Fibroblast of lung (primary cell): Measurements from ENCODE around the gene NPAS4. TPM values are rescaled to one million over a fixed set of nuclear protein-coding genes. Genes with fewer than 3 reads are reported as not detected.
"Not testable (repeated sequence)": the region's sequence is repeated elsewhere in the genome, so short reads cannot be mapped to it uniquely, and the experiment has no call there.

Experiments
- DNase-seq, 2 donors: peaks; one replicate each; pipeline versions ENCODE4 v3.0.0 to v3.0.0-alpha.2; 2010; ENCODE audit warnings: low read depth in 2 of 2
- H2AFZ ChIP-seq: 2 replicates; pipeline ENCODE4 v1.5.1; 2012; ENCODE audit warnings: low read length, control low read depth, inconsistent platforms
- H3K27ac ChIP-seq: 2 replicates; pipeline ENCODE4 v1.5.1; 2011; ENCODE audit warnings: low read length, control low read depth; ENCODE audit not compliant: insufficient read depth
- H3K27me3 ChIP-seq: 2 replicates; pipeline ENCODE4 v1.5.1; 2011; ENCODE audit warnings: mild to moderate bottlenecking, low read length; ENCODE audit not compliant: control insufficient read depth, insufficient read depth
- H3K36me3 ChIP-seq: 2 replicates; pipeline ENCODE4 v1.5.1; 2011; ENCODE audit warnings: low read length; ENCODE audit not compliant: control insufficient read depth, insufficient read depth
- H3K4me1 ChIP-seq: 2 replicates; pipeline ENCODE4 v1.5.1; 2011; ENCODE audit warnings: low read length; ENCODE audit not compliant: control insufficient read depth, insufficient read depth; ENCODE audit errors: extremely low read depth
- H3K4me2 ChIP-seq: 2 replicates; pipeline ENCODE4 v1.5.1; 2011; ENCODE audit warnings: low read length, control low read depth; ENCODE audit not compliant: insufficient read depth; ENCODE audit errors: extremely low read depth
- H3K4me3 ChIP-seq, 4 experiments: fragments of 200-600 bp in 1 of 4; sonication (generic) in 1 of 4; replicated peaks in 1 of 4; 2 replicates each; pipeline ENCODE4 v1.5.1; 2011 to 2016; ENCODE audit warnings: low read length in 4 of 4, low read depth in 3 of 4, mild to moderate bottlenecking in 3 of 4, control low read depth in 2 of 4, inconsistent platforms in 1 of 4, mixed read lengths in 1 of 4; ENCODE audit not compliant: insufficient read depth in 1 of 4; ENCODE audit errors: control extremely low read depth in 1 of 4
- H3K79me2 ChIP-seq: 2 replicates; pipeline ENCODE4 v1.5.1; 2012; ENCODE audit warnings: mild to moderate bottlenecking, low read length, inconsistent platforms; ENCODE audit not compliant: control insufficient read depth, insufficient read depth
- H3K9ac ChIP-seq: 2 replicates; pipeline ENCODE4 v1.5.1; 2011; ENCODE audit warnings: mild to moderate bottlenecking, low read length, control low read depth; ENCODE audit not compliant: insufficient read depth
- H3K9me3 ChIP-seq: 2 replicates; pipeline ENCODE4 v1.5.1; 2012; ENCODE audit warnings: low read depth, low read length; ENCODE audit not compliant: control insufficient read depth, insufficient read depth
- H4K20me1 ChIP-seq: 2 replicates; pipeline ENCODE4 v1.5.1; 2011; ENCODE audit warnings: low read length; ENCODE audit not compliant: control insufficient read depth, insufficient read depth; ENCODE audit errors: extremely low read depth
- CTCF ChIP-seq, 2 donors: IDR thresholded peaks in 1 of 2; conservative IDR thresholded peaks in 1 of 2; 1 replicate in 1 of 2; 2 replicates in 1 of 2; pipeline ENCODE4 v1.5.1; 2011 to 2012; ENCODE audit warnings: low read length in 2 of 2, control low read depth in 1 of 2, inconsistent platforms in 1 of 2, low read depth in 1 of 2, mild to moderate bottlenecking in 1 of 2
- EZH2 ChIP-seq: IDR thresholded peaks from 2 replicates; pipeline ENCODE4 v1.5.1; 2012; ENCODE audit warnings: low read length, control low read depth, mild to moderate bottlenecking; ENCODE audit errors: missing control alignments
- polyA plus RNA-seq, 2 donors: library from polyadenylated mRNA; depleted of rRNA in 1 of 2; stranded (reverse) in 1 of 2; unstranded in 1 of 2; fragments of >200 nt; gene quantifications; 2 replicates each; pipeline ENCODE4 v1.2.1, GENCODE V29; 2011 to 2012; ENCODE audit warnings: missing spikeins in 1 of 2
- total RNA-seq: library from RNA; depleted of rRNA; stranded (reverse); fragments of >200 nt; gene quantifications from 2 replicates; pipeline ENCODE4 v1.2.1, GENCODE V29; 2014

NPAS4 gene
- total and polyA plus RNA-seq, 2 donors (not counting 1 experiment from before 2014, with no cell fraction given): 0.16 TPM; not detected in 1

GRCh38 chr11:66380264-66380663 lies 40.6 kb upstream of the NPAS4 start:
- H3K9me3 ChIP-seq, H3K4me3 ChIP-seq, H2AFZ ChIP-seq, H3K9ac ChIP-seq, H4K20me1 ChIP-seq, H3K79me2 ChIP-seq, H3K36me3 ChIP-seq, DNase-seq, H3K27me3 ChIP-seq, H3K4me2 ChIP-seq, H3K4me1 ChIP-seq, H3K27ac ChIP-seq: not testable (repeated sequence)

- not testable (repeated sequence) for H3K9me3 ChIP-seq, H3K27ac ChIP-seq, H4K20me1 ChIP-seq, H2AFZ ChIP-seq, H3K4me1 ChIP-seq, H3K4me2 ChIP-seq, H3K36me3 ChIP-seq, DNase-seq, H3K4me3 ChIP-seq, H3K79me2 ChIP-seq, H3K27me3 ChIP-seq, H3K9ac ChIP-seq
These were observed 36.5 kb upstream of the NPAS4 start for GRCh38 chr11:66384316-66384715.

GRCh38 chr11:66386171-66387069 lies 34.4 kb upstream of the NPAS4 start:
- Histone ChIP-seq H2AFZ (peak overlapping the region; percentile 41), H4K20me1 (no peaks in the 10 kb centered on the region), H3K27ac (no peak overlapping the region), H3K4me1 (peaks cover 2% of the 10 kb centered on the region), H3K79me2 (no peaks in the 10 kb centered on the region), H3K36me3 (no peaks in the 10 kb centered on the region), H3K27me3 (no peaks in the 10 kb centered on the region), H3K9me3 (no peaks in the 10 kb centered on the region), H3K4me2 (peak overlapping the region; percentile 61), H3K4me3 (peak overlapping the region in 2 of 4 experiments; percentile 39 to 41), H3K9ac (no peak overlapping the region)
- peak; percentile 95 to 98 for TF ChIP-seq CTCF (conservative IDR thresholded peaks at IDR 0.05 in 1 of 2, IDR thresholded peaks at IDR 0.05 in 1 of 2; ENCODE audit: low read depth in 1 of 2, low read length in 2 of 2)
- no peak for TF ChIP-seq EZH2
- peak; percentile 64 to 90 for DNase-seq

- H2AFZ ChIP-seq: no peak overlapping the region
- no peak overlapping the region for H3K4me3 ChIP-seq
- H3K4me2 ChIP-seq: no peak overlapping the region
- H4K20me1 ChIP-seq: no peaks in the 10 kb centered on the region
- DNase-seq: peak; percentile 56 to 77
- no peaks in the 10 kb centered on the region for H3K36me3 ChIP-seq
- peaks cover 2% of the 10 kb centered on the region for H3K4me1 ChIP-seq
- H3K9me3 ChIP-seq: no peaks in the 10 kb centered on the region
- no peak overlapping the region for H3K9ac ChIP-seq
- peak; percentile 87 to 91 for TF ChIP-seq CTCF (conservative IDR thresholded peaks at IDR 0.05 in 1 of 2, IDR thresholded peaks at IDR 0.05 in 1 of 2; ENCODE audit: low read depth in 1 of 2, low read length in 2 of 2)
- TF ChIP-seq EZH2: no peak
- no peak overlapping the region for H3K27ac ChIP-seq
- no peaks in the 10 kb centered on the region for H3K27me3 ChIP-seq
- no peaks in the 10 kb centered on the region for H3K79me2 ChIP-seq
These were observed 32.0 kb upstream of the NPAS4 start for GRCh38 chr11:66388780-66389386.
